DND-41 (cell line): ENCODE data around the gene GCNT4.

Experiments used
- ATAC-seq: fragments of 200-7000 bp; cut with Tn5 transposase; 3 replicates; pipeline ENCODE4 v1.9.1; 2021; ENCODE audit warnings: low read depth; ENCODE audit not compliant: insufficient read depth
- DNase-seq: peaks from one replicate; pipeline ENCODE4 v3.0.0-alpha.2; 2020
- H2AFZ ChIP-seq: 2 replicates; pipeline ENCODE4 v1.6.0; 2012; ENCODE audit warnings: low read depth, low read length
- H3K27ac ChIP-seq: 2 replicates; pipeline ENCODE4 v1.5.1; 2012; ENCODE audit warnings: low read length, inconsistent platforms
- H3K27me3 ChIP-seq: fragments of 200-600 bp; sonication (generic); 2 replicates; pipeline ENCODE4 v1.6.0; 2012; ENCODE audit warnings: low read length, mild to moderate bottlenecking, inconsistent platforms; ENCODE audit not compliant: insufficient read depth, poor library complexity
- H3K36me3 ChIP-seq: 2 replicates; pipeline ENCODE4 v1.5.1; 2012; ENCODE audit warnings: low read length, inconsistent platforms; ENCODE audit not compliant: insufficient read depth
- H3K4me1 ChIP-seq: 2 replicates; pipeline ENCODE4 v1.5.1; 2012; ENCODE audit warnings: mild to moderate bottlenecking, low read length; ENCODE audit not compliant: insufficient read depth
- H3K4me2 ChIP-seq: 2 replicates; pipeline ENCODE4 v1.6.0; 2012; ENCODE audit warnings: mild to moderate bottlenecking, moderate library complexity, low read length, inconsistent platforms; ENCODE audit not compliant: insufficient read depth
- H3K4me3 ChIP-seq, 2 experiments: fragments of 200-600 bp in 1 of 2; shearing (Covaris generic) in 1 of 2; 2 replicates each; pipeline ENCODE4 v1.5.1; 2012 to 2016; ENCODE audit warnings: inconsistent platforms in 2 of 2, low read length in 2 of 2, mild to moderate bottlenecking in 2 of 2, low read depth in 1 of 2, moderate library complexity in 1 of 2
- H3K79me2 ChIP-seq: 2 replicates; pipeline ENCODE4 v1.6.0; 2012; ENCODE audit warnings: low read length, inconsistent platforms; ENCODE audit not compliant: insufficient read depth
- H3K9ac ChIP-seq: 2 replicates; pipeline ENCODE4 v1.6.0; 2012; ENCODE audit warnings: low read depth, mild to moderate bottlenecking, inconsistent platforms, low read length, moderate library complexity
- H3K9me3 ChIP-seq: 2 replicates; pipeline ENCODE4 v1.5.1; 2012; ENCODE audit warnings: low read length, moderate library complexity, mild to moderate bottlenecking, inconsistent platforms; ENCODE audit not compliant: insufficient read depth, severe bottlenecking
- H4K20me1 ChIP-seq: 2 replicates; pipeline ENCODE4 v1.6.0; 2012; ENCODE audit warnings: low read length; ENCODE audit not compliant: insufficient read depth
- CTCF ChIP-seq: IDR thresholded peaks from 2 replicates; pipeline ENCODE4 v1.5.1; 2012; ENCODE audit warnings: borderline replicate concordance, low read length, moderate library complexity, mild to moderate bottlenecking; ENCODE audit not compliant: poor library complexity, severe bottlenecking; ENCODE audit errors: extremely low read depth
- EZH2 ChIP-seq: IDR thresholded peaks from 3 replicates; pipeline ENCODE4 v1.6.1; 2012; ENCODE audit warnings: borderline replicate concordance, low read depth, mild to moderate bottlenecking, moderate library complexity, low read length, inconsistent platforms; ENCODE audit not compliant: severe bottlenecking

GCNT4 gene

DNA sequence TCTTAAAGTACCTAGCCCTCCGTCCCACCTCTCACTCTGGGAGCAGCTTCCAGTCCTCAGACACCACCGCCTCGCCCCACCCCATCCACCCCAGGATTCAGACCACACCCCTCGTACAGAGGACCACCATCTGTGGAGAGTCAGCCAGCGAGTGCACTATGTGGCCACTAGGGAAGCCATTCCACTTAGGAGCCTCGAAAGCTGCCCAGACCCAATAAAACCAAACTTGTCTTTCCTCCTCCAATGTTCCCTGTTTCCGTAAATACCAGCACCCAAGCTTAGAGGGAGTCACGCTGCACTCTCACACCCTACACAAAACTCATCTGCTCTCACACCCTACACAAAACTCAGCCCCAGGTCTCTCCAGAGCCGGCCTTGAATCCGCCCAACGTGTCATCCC lies 1.9 kb downstream of the GCNT4 start:
- TF ChIP-seq CTCF, result peak; percentile 58
- TF ChIP-seq EZH2, result no peak
- no peaks in the 10 kb centered on the region for H3K36me3 ChIP-seq
- H3K9ac ChIP-seq, result no peak overlapping the region
- ATAC-seq (peak; percentile 44), DNase-seq (peak; percentile 40)
- no peaks in the 10 kb centered on the region for H3K79me2 ChIP-seq
- no peaks in the 10 kb centered on the region for H3K9me3 ChIP-seq
- no peak overlapping the region for H3K27ac ChIP-seq
- H3K4me2 ChIP-seq, result no peak overlapping the region
- peaks cover 53% of the 10 kb centered on the region for H3K27me3 ChIP-seq
- peaks cover 23% of the 10 kb centered on the region for H3K4me1 ChIP-seq
- H2AFZ ChIP-seq, result no peak overlapping the region
- H4K20me1 ChIP-seq, result peaks cover 4% of the 10 kb centered on the region; the same call in 1 of the 2 replicates
- H3K4me3 ChIP-seq, result no peak overlapping the region

DNA sequence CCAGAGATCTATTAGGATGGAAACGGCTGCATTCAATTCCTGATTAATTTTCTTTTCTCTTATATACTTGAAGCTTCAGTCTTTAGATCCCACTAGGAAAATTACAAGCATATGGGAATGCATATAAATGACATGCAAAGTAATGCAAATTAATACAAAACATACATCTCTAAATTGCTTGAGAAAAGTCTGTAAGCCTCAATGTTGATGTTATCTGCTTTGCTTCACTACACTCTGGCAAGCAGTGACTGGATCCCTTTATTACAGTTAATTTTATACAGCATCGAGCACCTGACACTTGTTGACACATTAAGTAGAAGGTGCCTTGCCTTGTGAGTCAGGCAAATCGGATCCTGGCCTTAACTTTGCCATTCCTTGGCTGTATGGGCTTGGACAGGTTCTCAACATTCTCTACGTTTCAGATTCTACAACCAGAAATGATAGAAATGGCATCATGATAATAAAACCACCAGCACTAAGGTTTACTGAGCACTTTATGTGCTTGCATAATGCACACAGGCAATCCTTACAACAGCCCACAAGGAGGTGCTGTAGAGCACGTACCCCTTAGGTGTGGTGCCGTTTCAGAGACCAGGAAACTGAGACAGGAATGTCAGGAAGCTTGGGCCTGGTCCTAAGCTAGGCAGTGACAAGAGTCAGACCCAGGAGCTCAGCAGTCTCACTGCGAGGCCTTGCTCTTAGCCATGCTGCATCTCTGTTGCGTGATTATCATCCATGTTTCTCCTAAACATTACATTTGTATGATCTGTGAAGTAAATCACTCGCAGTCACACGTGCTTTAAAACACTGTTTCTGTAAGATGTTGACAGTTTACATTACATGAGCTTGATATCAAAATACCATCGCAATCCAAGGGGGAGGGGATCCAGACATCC lies 2.7 kb downstream of the GCNT4 start:
- H3K9me3 ChIP-seq, result no peaks in the 10 kb centered on the region
- peaks cover 47% of the 10 kb centered on the region for H3K27me3 ChIP-seq
- peaks cover 4% of the 10 kb centered on the region; the same call in 1 of the 2 replicates for H4K20me1 ChIP-seq
- H3K36me3 ChIP-seq, result no peaks in the 10 kb centered on the region
- ATAC-seq (peak; percentile 41; the same call in 2 of the 3 replicates), DNase-seq (peak; percentile 63)
- H3K4me2 ChIP-seq, result no peak overlapping the region
- 0 out of 2 replicates have a peak overlapping the region, but pooled peaks have one; percentile 21 for H2AFZ ChIP-seq
- no peaks in the 10 kb centered on the region for H3K79me2 ChIP-seq
- H3K4me1 ChIP-seq, result peaks cover 23% of the 10 kb centered on the region
- H3K9ac ChIP-seq, result no peak overlapping the region
- TF ChIP-seq EZH2 (no peak), CTCF (peak; percentile 88)
- H3K4me3 ChIP-seq, result no peak overlapping the region
- no peak overlapping the region for H3K27ac ChIP-seq

GRCh38 chr5:75048457-75048953 lies 3.9 kb downstream of the GCNT4 start:
- DNase-seq, result no peak
- Histone ChIP-seq H3K36me3 (no peaks in the 10 kb centered on the region), H3K4me1 (peaks cover 13% of the 10 kb centered on the region), H3K79me2 (no peaks in the 10 kb centered on the region), H3K27me3 (peaks cover 35% of the 10 kb centered on the region), H4K20me1 (no peaks in the 10 kb centered on the region), H3K4me2 (no peak overlapping the region), H3K27ac (no peak overlapping the region), H3K9me3 (no peaks in the 10 kb centered on the region), H3K4me3 (no peak overlapping the region), H3K9ac (no peak overlapping the region), H2AFZ (no peak overlapping the region)
- ATAC-seq, result no peak
- no peak for TF ChIP-seq CTCF
- no peak for TF ChIP-seq EZH2
